ENCODE results near the gene BRD4. TPM values are rescaled to one million over a fixed set of nuclear protein-coding genes. Genes with fewer than 3 reads are reported as not detected.
"Not testable (repeated sequence)": the region's sequence is repeated elsewhere in the genome, so short reads cannot be mapped to it uniquely, and the experiment has no call there.

BRD4 gene
- total RNA-seq, 4 donors from 2014 or later, result 51.0 to 148 (median 77.5) TPM

GRCh38 chr19:15368051-15368632 lies 35.8 kb upstream of the BRD4 start:
- Histone ChIP-seq H3K27me3 (no peaks in the 10 kb centered on the region), H3K27ac (no peak overlapping the region), H3K4me1 (no peaks in the 10 kb centered on the region), H3K4me3 (no peak overlapping the region), H3K9me3 (no peaks in the 10 kb centered on the region), H3K36me3 (peaks cover 0 to 85% (median 0%) of the 10 kb centered on the region in 3 donors)
- TF ChIP-seq CTCF (IDR thresholded peaks at IDR 0.05) (no peak), POLR2A (IDR thresholded peaks at IDR 0.05) (no peak)
- no peak for DNase-seq

- no peak overlapping the region for H3K27ac ChIP-seq
These were observed 35.1 kb upstream of the BRD4 start for GRCh38 chr19:15367439-15367838.

DNA sequence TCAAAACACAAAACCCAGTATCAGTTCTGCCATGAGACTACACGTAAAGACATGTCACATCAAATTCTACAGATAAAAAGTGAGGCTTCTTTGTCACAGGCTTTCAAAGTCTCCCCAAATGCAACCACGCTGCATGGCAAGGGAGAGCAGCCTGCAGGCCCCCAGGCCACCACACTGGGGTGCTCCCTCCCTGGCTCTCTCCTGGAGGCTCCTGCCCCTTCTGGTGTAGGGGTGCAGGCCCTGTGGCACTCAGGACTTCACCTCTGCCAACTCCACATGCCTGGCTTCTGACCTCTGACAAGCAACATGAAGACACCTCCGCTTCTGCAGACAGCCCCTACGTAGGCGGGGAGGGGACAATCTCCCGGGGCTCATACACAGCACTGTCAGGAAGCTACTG lies 32.9 kb upstream of the BRD4 start:
- H3K36me3 ChIP-seq, result peaks cover 0 to 79% (median 0%) of the 10 kb centered on the region in 3 donors

More at GRCh38 chr19:15367439-15367838, 35.1 kb upstream of the BRD4 start:
- Histone ChIP-seq H3K4me1 (no peaks in the 10 kb centered on the region), H3K9me3 (no peaks in the 10 kb centered on the region), H3K36me3 (peaks cover 0 to 81% (median 0%) of the 10 kb centered on the region in 3 donors), H3K27me3 (no peaks in the 10 kb centered on the region), H3K4me3 (no peak overlapping the region)
- DNase-seq, result no peak
- TF ChIP-seq POLR2A (IDR thresholded peaks at IDR 0.05) (no peak), CTCF (IDR thresholded peaks at IDR 0.05) (no peak)

GRCh38 chr19:15363791-15364190 lies 31.5 kb upstream of the BRD4 start:
- H3K36me3 ChIP-seq, result peaks cover 0 to 79% (median 0%) of the 10 kb centered on the region in 3 donors
- H3K27me3 ChIP-seq, result not testable (repeated sequence)

More for the DNA sequence above, 32.9 kb upstream of the BRD4 start:
- H3K9me3 ChIP-seq, result no peaks in the 10 kb centered on the region
- no peak for DNase-seq
- TF ChIP-seq CTCF (IDR thresholded peaks at IDR 0.05), result no peak
- TF ChIP-seq POLR2A (IDR thresholded peaks at IDR 0.05), result no peak
- peaks cover 0 to 2% (median 0%) of the 10 kb centered on the region in 4 donors for H3K4me1 ChIP-seq
- H3K4me3 ChIP-seq, result no peak overlapping the region
- no peak overlapping the region for H3K27ac ChIP-seq
- no peaks in the 10 kb centered on the region for H3K27me3 ChIP-seq

DNA sequence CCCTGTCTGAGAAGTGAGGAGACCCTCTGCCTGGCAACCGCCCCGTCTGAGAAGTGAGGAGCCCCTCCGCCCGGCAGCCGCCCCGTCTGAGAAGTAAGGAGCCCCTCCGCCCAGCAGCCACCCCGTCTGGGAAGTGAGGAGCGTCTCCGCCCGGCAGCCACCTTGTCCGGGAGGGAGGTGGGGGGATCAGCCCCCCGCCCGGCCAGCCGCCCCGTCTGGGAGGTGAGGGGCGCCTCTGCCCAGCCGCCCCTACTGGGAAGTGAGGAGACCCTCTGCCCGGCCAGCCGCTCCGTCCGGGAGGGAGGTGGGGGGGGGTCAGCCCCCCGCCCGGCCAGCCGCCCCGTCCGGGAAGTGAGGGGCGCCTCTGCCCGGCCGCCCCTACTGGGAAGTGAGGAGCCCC lies 30.7 kb upstream of the BRD4 start:
- not testable (repeated sequence) for DNase-seq, H3K4me1 ChIP-seq, H3K27ac ChIP-seq, H3K9me3 ChIP-seq, H3K27me3 ChIP-seq, H3K4me3 ChIP-seq
- H3K36me3 ChIP-seq, result peaks cover 0 to 79% (median 0%) of the 10 kb centered on the region in 3 donors

More at GRCh38 chr19:15363791-15364190, 31.5 kb upstream of the BRD4 start:
- not testable (repeated sequence) for H3K9me3 ChIP-seq, DNase-seq, H3K4me1 ChIP-seq, H3K4me3 ChIP-seq, H3K27ac ChIP-seq

DNA sequence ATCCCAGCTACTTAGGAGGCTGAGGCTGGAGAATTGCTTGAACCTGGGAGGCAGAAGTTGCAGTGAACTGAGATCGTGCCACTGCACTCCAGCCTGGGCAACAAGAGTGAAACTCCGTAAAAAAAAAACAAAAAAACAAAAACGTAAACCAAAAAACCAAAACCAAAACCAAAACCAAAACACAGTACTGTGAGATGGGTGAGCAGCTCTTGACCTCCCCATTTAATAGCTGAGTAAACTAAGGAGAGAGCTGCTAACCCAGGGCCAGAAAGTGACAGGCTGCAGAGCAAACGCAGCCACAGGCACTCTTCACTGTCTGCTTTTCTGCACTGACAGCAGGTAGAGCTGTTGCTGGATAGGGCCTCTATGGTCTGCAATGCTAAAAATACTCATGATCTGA lies 27.7 kb upstream of the BRD4 start:
- not testable (repeated sequence) for H3K4me3 ChIP-seq, H3K4me1 ChIP-seq, H3K9me3 ChIP-seq, H3K27me3 ChIP-seq, DNase-seq
- H3K27ac ChIP-seq, result peak overlapping the region in 1 of 4 donors; percentile 6
- H3K36me3 ChIP-seq, result peaks cover 0 to 77% (median 0%) of the 10 kb centered on the region in 3 donors

DNA sequence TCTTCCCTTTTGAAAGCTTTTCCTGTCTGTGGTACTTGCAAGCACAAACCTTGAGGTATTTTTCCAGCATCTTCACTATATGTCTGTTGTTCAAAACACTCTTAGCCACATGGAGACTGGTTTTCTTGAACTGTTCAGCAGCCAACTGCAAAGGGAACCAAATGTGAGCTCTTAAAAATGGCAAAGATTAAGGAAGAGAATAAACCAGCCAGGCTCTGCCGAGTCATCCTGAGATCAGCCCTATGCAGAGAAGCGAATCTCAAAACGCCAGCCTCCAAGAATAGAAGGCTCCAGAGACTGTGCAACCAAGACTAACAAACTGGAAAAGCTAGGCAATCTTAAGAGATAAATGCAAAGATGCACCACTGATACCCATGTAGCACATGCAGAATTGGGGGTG lies 26.6 kb upstream of the BRD4 start:
- Histone ChIP-seq H3K4me3 (no peak overlapping the region), H3K4me1 (peaks cover 0 to 4% (median 0%) of the 10 kb centered on the region in 4 donors), H3K27me3 (no peaks in the 10 kb centered on the region), H3K36me3 (peaks cover 0 to 84% (median 0%) of the 10 kb centered on the region in 3 donors), H3K9me3 (no peaks in the 10 kb centered on the region), H3K27ac (no peak overlapping the region)
- TF ChIP-seq CTCF (IDR thresholded peaks at IDR 0.05) (no peak), POLR2A (IDR thresholded peaks at IDR 0.05) (no peak)
- no peak for DNase-seq

Data from Peyer's patch (tissue), 4 donors.